Measurements from ENCODE around the gene CDA. TPM values are rescaled to one million over a fixed set of nuclear protein-coding genes. Genes with fewer than 3 reads are reported as not detected.

CDA gene
- total RNA-seq, 2 donors from 2014 or later = 0.59 TPM; not detected in 1

GRCh38 chr1:20616847-20617487 is 28.1 kb downstream of the CDA start:
- no peak for DNase-seq (ENCODE audit: low spot score)
- 64% methylated on average over 3 of the region's 3 CpGs for WGBS
- no peaks in the 10 kb centered on the region for H3K36me3 ChIP-seq
- TF ChIP-seq POLR2AphosphoS5 (IDR thresholded peaks at IDR 0.05) (no peak), CTCF (IDR thresholded peaks at IDR 0.05) (no peak), POLR2A (IDR thresholded peaks at IDR 0.05) (no peak)
- no peaks in the 10 kb centered on the region for H3K9me3 ChIP-seq
- H3K27ac ChIP-seq = no peak overlapping the region
- intact Hi-C loops (cut with DNase I) = no loop called here
- no peaks in the 10 kb centered on the region for H3K27me3 ChIP-seq (replicated peaks; ENCODE audit: insufficient read depth)
- peaks cover 5% of the 10 kb centered on the region for H3K4me1 ChIP-seq (replicated peaks)
- no peak overlapping the region for H3K4me3 ChIP-seq

- H3K36me3 ChIP-seq = no peaks in the 10 kb centered on the region
- DNase-seq (ENCODE audit: low spot score) = no peak
- peaks cover 3% of the 10 kb centered on the region for H3K4me1 ChIP-seq (replicated peaks)
- WGBS = 39% methylated on average over 4 of the region's 4 CpGs
- no peak overlapping the region for H3K4me3 ChIP-seq
- TF ChIP-seq POLR2AphosphoS5 (IDR thresholded peaks at IDR 0.05) (no peak), POLR2A (IDR thresholded peaks at IDR 0.05) (no peak), CTCF (IDR thresholded peaks at IDR 0.05) (no peak)
- H3K27me3 ChIP-seq (replicated peaks; ENCODE audit: insufficient read depth) = no peaks in the 10 kb centered on the region
- H3K9me3 ChIP-seq = no peaks in the 10 kb centered on the region
- H3K27ac ChIP-seq = peak overlapping the region in 1 of 2 donors; percentile 19
- intact Hi-C loops (cut with DNase I) = no loop called here
Measured at GRCh38 chr1:20618550-20618949, 29.7 kb downstream of the CDA start.

DNA sequence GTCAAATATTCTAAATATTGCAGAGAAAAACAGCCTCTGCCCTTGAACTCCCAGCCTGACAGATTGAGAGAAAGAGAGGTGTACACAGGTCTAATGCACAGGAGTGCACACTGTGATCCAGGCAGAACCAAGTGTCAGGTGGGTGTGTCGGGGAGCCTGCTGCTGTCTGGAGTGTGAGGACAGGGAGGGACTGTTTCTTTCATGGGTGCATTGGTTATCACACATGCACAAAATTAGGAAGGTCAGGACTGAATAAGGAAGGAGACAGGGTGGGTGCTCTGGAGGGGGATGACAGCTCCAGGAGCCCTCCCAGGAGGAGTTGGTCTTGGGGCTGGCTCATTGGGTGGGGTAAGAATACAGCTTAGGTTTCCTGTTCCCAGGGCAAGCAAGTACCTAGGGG is 31.1 kb downstream of the CDA start:
- TF ChIP-seq POLR2A (IDR thresholded peaks at IDR 0.05) = no peak
- no peak for TF ChIP-seq CTCF (IDR thresholded peaks at IDR 0.05)
- TF ChIP-seq POLR2AphosphoS5 (IDR thresholded peaks at IDR 0.05) = no peak
- 84% methylated on average over 1 of the region's 1 CpG for WGBS
- intact Hi-C loops (cut with DNase I) = no loop called here

GRCh38 chr1:20621012-20621411 is 32.1 kb downstream of the CDA start:
- Histone ChIP-seq H3K9me3 (no peaks in the 10 kb centered on the region), H3K36me3 (no peaks in the 10 kb centered on the region), H3K4me3 (no peak overlapping the region), H3K27me3 (replicated peaks; ENCODE audit: insufficient read depth) (no peaks in the 10 kb centered on the region), H3K4me1 (replicated peaks) (no peaks in the 10 kb centered on the region), H3K27ac (no peak overlapping the region)
- intact Hi-C loops (cut with DNase I) = no loop called here
- TF ChIP-seq CTCF (IDR thresholded peaks at IDR 0.05) = no peak
- TF ChIP-seq POLR2A (IDR thresholded peaks at IDR 0.05) = no peak
- no peak for TF ChIP-seq POLR2AphosphoS5 (IDR thresholded peaks at IDR 0.05)
- no peak for DNase-seq (ENCODE audit: low spot score)
- WGBS = 87% methylated on average over 6 of the region's 6 CpGs

More for the DNA sequence above, 31.1 kb downstream of the CDA start:
- Histone ChIP-seq H3K36me3 (no peaks in the 10 kb centered on the region), H3K27ac (no peak overlapping the region), H3K4me3 (no peak overlapping the region), H3K27me3 (replicated peaks; ENCODE audit: insufficient read depth) (no peaks in the 10 kb centered on the region), H3K4me1 (replicated peaks) (no peaks in the 10 kb centered on the region), H3K9me3 (no peaks in the 10 kb centered on the region)
- no peak for DNase-seq (ENCODE audit: low spot score)

DNA sequence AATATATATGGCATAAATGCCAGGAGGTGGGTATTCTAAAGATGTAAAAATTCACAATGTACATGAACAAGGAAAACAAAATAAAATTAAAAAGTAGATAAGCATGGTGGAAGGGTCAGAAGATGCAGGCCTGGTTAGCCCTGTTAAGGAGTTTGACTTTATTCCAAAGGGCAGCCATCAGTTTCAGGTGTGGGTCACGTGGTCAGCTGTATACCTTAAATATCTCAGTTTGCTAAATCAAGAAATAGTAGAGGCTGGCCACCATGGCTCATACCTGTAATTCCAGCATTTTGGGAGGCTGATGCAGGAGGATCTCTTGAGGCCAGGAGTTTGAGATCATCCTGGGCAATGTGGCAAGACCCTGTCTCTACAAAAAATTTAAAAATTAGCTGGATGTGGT is 35.8 kb downstream of the CDA start:
- TF ChIP-seq CTCF (IDR thresholded peaks at IDR 0.05) = no peak
- no peak for TF ChIP-seq POLR2AphosphoS5 (IDR thresholded peaks at IDR 0.05)
- TF ChIP-seq POLR2A (IDR thresholded peaks at IDR 0.05) = no peak
- no peak for DNase-seq (ENCODE audit: low spot score)
- Histone ChIP-seq H3K9me3 (no peaks in the 10 kb centered on the region), H3K4me1 (replicated peaks) (no peaks in the 10 kb centered on the region), H3K27ac (no peak overlapping the region), H3K27me3 (replicated peaks; ENCODE audit: insufficient read depth) (no peaks in the 10 kb centered on the region), H3K4me3 (no peak overlapping the region), H3K36me3 (no peaks in the 10 kb centered on the region)
- intact Hi-C loops (cut with DNase I) = no loop called here
- WGBS = 91% methylated on average over 1 of the region's 1 CpG
